GM18909 (cell line): Measurements from ENCODE around the gene NDNF.

Experiments
- ATAC-seq: cut with Tn5 transposase; IDR thresholded peaks from one replicate; pipeline ENCODE4 v1.9.1; 2021; ENCODE audit warnings: mild to moderate bottlenecking; ENCODE audit not compliant: unreplicated experiment, poor library complexity

NDNF gene

GRCh38 chr4:121018543-121018942, 53.8 kb downstream of the NDNF start:
- ATAC-seq = no peak

- ATAC-seq = no peak
These were observed 55.7 kb downstream of the NDNF start for GRCh38 chr4:121016611-121017010.

GRCh38 chr4:121015421-121015820, 56.9 kb downstream of the NDNF start:
- no peak for ATAC-seq

- no peak for ATAC-seq
These were observed 57.8 kb downstream of the NDNF start for GRCh38 chr4:121014544-121014943.

GRCh38 chr4:121011780-121012340, 60.5 kb downstream of the NDNF start:
- no peak for ATAC-seq

- no peak for ATAC-seq
These were observed 61.2 kb downstream of the NDNF start for GRCh38 chr4:121011138-121011537.

- no peak for ATAC-seq
These were observed 62.5 kb downstream of the NDNF start for GRCh38 chr4:121009578-121010478.

GRCh38 chr4:121007660-121008059, 64.7 kb downstream of the NDNF start:
- no peak for ATAC-seq

GRCh38 chr4:121003863-121004262, 68.5 kb downstream of the NDNF start:
- ATAC-seq = no peak

GRCh38 chr4:120995266-120996010, 76.9 kb downstream of the NDNF start:
- no peak for ATAC-seq

GRCh38 chr4:120994521-120994920, 77.8 kb downstream of the NDNF start:
- ATAC-seq = no peak

- no peak for ATAC-seq
These were observed 80.5 kb downstream of the NDNF start for GRCh38 chr4:120991885-120992284.

- ATAC-seq = no peak
These were observed 82.1 kb downstream of the NDNF start for GRCh38 chr4:120990246-120990645.
